C4-2B (cell line): ENCODE results near the gene WNT10A.

ENCODE experiments used
- ZFX ChIP-seq: fragments of 450-650 bp; IDR thresholded peaks from 2 replicates; pipeline ENCODE4 v1.6.1; 2017
- TF ChIP-seq, protein P1 (sequence below): fragments of 450-650 bp; conservative IDR thresholded peaks from 2 replicates; pipeline ENCODE4 v1.5.1; 2017; ENCODE audit warnings: mild to moderate bottlenecking

DNA sequence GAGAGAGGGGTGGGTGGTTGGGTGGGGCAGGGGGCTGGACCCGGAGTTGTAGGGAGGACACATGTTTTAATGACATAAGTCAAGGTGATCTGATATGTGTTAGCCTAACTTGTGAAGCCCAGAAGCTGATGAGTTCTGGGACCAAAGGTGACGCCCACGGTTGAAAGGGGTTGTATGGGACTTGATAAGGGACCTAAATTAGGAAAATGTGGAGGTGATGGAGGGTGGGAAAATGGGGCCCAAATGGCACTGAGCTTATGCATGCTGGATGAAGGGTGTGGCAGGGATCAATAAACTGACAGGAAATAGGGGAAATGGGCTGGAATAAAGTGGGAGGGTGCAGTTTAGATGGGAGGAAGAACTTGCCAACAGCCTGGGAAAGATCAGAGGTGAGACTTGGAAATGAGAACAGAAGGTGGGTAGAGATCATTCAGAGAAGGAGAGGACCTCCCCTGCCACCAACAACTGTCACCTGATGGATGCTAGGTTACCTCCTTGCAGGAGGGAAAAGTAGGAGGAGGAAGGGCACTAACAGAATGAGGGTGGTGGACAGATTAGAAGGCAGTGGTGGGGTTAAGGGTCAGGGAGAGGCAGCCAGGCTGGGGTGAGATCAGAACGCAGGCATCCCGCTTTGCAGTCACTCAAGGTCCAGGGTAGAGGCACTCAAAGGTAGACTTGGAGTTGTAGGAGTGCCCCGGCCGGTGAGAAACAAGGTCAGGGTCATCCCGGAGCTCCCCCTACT, 15.3 kb downstream of the WNT10A start:
- TF ChIP-seq, protein P1, sequence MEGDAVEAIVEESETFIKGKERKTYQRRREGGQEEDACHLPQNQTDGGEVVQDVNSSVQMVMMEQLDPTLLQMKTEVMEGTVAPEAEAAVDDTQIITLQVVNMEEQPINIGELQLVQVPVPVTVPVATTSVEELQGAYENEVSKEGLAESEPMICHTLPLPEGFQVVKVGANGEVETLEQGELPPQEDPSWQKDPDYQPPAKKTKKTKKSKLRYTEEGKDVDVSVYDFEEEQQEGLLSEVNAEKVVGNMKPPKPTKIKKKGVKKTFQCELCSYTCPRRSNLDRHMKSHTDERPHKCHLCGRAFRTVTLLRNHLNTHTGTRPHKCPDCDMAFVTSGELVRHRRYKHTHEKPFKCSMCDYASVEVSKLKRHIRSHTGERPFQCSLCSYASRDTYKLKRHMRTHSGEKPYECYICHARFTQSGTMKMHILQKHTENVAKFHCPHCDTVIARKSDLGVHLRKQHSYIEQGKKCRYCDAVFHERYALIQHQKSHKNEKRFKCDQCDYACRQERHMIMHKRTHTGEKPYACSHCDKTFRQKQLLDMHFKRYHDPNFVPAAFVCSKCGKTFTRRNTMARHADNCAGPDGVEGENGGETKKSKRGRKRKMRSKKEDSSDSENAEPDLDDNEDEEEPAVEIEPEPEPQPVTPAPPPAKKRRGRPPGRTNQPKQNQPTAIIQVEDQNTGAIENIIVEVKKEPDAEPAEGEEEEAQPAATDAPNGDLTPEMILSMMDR = no peak
- TF ChIP-seq ZFX = no peak
